DMS114 treated with DMSO at 0.1 percent for 48 hours (cell line): ENCODE data around the gene SLC9A3.
"Not testable (repeated sequence)": the region's sequence is repeated elsewhere in the genome, so short reads cannot be mapped to it uniquely, and the experiment has no call there.

ENCODE experiments used
- DNase-seq: peaks from one replicate; lab custom pipeline; 2025; ENCODE audit not compliant: unreplicated experiment; lab: John Stamatoyannopoulos, UW

The SLC9A3 gene

GRCh38 chr5:491119-491855 lies 33.0 kb downstream of the SLC9A3 start:
- no peak for DNase-seq

GRCh38 chr5:490116-491106 lies 33.8 kb downstream of the SLC9A3 start:
- no peak for DNase-seq

GRCh38 chr5:489689-490080 lies 34.6 kb downstream of the SLC9A3 start:
- DNase-seq, result no peak

- DNase-seq, result no peak
Observed at GRCh38 chr5:488744-489688, 35.2 kb downstream of the SLC9A3 start.

GRCh38 chr5:488241-488640 lies 36.0 kb downstream of the SLC9A3 start:
- no peak for DNase-seq

- DNase-seq, result not testable (repeated sequence)
Observed at GRCh38 chr5:486597-486996, 37.7 kb downstream of the SLC9A3 start.

- DNase-seq, result no peak
Observed at GRCh38 chr5:485946-486491, 38.2 kb downstream of the SLC9A3 start.

GRCh38 chr5:485113-485945 lies 38.9 kb downstream of the SLC9A3 start:
- DNase-seq, result no peak

- DNase-seq, result no peak
Observed at GRCh38 chr5:484556-484955, 39.7 kb downstream of the SLC9A3 start.

- no peak for DNase-seq
Observed at GRCh38 chr5:483434-484140, 40.7 kb downstream of the SLC9A3 start.

- DNase-seq, result no peak
Observed at GRCh38 chr5:483011-483410, 41.2 kb downstream of the SLC9A3 start.

GRCh38 chr5:482506-482905 lies 41.7 kb downstream of the SLC9A3 start:
- no peak for DNase-seq

GRCh38 chr5:482021-482420 lies 42.2 kb downstream of the SLC9A3 start:
- no peak for DNase-seq

GRCh38 chr5:481347-481746 lies 42.9 kb downstream of the SLC9A3 start:
- no peak for DNase-seq

GRCh38 chr5:479566-480319 lies 44.5 kb downstream of the SLC9A3 start:
- no peak for DNase-seq

GRCh38 chr5:478982-479535 lies 45.2 kb downstream of the SLC9A3 start:
- no peak for DNase-seq

GRCh38 chr5:478369-478981 lies 45.8 kb downstream of the SLC9A3 start:
- DNase-seq, result no peak

- no peak for DNase-seq
Observed at GRCh38 chr5:477871-478270, 46.4 kb downstream of the SLC9A3 start.
